Measurements from ENCODE around the gene SLC2A4.

GRCh38 chr17:7293816-7294613, 12.5 kb downstream of the SLC2A4 start:
- TF ChIP-seq, protein P1, sequence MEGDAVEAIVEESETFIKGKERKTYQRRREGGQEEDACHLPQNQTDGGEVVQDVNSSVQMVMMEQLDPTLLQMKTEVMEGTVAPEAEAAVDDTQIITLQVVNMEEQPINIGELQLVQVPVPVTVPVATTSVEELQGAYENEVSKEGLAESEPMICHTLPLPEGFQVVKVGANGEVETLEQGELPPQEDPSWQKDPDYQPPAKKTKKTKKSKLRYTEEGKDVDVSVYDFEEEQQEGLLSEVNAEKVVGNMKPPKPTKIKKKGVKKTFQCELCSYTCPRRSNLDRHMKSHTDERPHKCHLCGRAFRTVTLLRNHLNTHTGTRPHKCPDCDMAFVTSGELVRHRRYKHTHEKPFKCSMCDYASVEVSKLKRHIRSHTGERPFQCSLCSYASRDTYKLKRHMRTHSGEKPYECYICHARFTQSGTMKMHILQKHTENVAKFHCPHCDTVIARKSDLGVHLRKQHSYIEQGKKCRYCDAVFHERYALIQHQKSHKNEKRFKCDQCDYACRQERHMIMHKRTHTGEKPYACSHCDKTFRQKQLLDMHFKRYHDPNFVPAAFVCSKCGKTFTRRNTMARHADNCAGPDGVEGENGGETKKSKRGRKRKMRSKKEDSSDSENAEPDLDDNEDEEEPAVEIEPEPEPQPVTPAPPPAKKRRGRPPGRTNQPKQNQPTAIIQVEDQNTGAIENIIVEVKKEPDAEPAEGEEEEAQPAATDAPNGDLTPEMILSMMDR (IDR thresholded peaks at IDR 0.05; ENCODE audit: insufficient read depth, low read length) = no peak
- TF ChIP-seq POLR2AphosphoS5 (IDR thresholded peaks at IDR 0.05; ENCODE audit: low read depth) = no peak

All from HL-60 (cell line).